ENCODE results near the gene GRB2.

DNA sequence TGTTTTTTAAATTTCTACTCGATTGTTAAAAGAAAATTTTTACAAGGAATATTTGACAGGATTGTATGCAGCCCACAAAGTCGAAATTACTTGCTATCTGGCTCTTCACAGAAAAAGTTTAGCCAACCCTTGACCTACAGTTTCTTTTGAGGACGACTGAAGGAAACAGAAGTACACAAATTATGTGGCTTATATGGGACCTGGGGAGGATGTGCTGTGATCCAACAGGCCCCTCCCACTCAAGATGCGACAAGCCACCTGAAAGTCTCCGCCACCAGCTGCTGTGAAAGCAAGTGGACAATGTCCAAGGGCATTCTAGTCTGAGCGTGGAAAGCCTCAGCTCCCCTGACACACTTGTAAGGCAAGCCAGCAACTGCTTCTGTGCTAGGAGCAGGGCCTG, 73.8 kb downstream of the GRB2 start:
- TF ChIP-seq EZH2 (IDR thresholded peaks at IDR 0.05; ENCODE audit: insufficient read depth, poor library complexity, severe bottlenecking) (no peak), EZH2phosphoT487 (IDR thresholded peaks at IDR 0.05; ENCODE audit: insufficient read depth, low read depth) (no peak)

Data from GM23248 (cell line).